Measurements from ENCODE around the gene CEBPZOS.

Gene CEBPZOS

DNA sequence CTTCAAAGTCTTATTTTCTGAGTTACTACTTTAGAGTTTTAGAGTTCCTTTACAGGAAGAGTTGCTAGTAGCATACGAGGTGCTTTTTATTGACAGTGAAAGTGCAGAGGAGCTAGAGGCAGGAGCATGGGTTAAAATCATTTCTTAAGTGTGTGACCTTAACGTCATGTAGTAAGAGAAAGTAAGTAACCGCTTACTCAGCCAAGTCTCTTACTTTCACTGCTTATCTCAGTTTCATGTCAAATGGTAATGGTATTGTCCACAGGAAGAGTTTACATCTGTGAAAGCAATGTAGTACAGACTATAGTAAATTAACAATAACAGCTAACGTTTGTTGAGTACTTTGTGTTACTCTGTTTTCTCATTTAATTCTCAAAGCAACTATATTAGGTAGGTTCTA lies 47.7 kb downstream of the CEBPZOS start:
- DNase-seq: no peak

DNA sequence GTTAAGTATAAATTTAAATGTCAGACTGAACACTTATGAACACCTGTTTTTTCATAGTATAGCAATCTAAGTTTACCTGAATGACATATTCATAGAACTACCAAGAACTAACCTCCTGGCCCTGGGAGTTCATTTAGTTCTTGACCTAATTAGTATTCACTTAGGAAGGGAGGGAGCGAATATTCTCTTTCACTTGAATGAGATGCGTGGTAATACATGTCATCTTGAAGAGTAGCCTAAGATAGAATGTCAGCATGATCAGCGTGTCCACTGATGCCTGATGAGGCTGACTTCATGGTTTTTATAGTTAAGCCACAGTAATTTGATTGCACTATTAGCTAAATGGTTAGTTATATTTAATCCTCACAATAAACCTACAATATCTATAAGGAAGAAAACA lies 48.5 kb downstream of the CEBPZOS start:
- DNase-seq: no peak

DNA sequence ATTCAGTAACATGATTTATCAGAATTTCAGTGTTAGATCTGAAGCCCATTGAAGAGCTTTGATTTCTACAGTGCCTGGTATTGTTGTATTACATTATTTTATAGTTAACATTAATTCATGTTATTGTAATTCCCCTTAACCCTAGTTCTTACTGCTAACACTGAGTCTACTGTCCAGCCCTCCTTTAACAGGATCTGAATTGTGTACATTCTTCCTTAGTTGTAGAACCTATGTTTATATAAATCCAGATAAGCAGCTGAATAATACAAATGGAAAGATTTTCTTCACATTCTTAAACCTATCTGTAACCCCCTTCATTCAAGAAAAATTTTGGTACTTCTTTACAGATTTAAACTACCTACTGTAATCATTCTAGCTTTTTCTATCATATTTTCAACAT lies 49.9 kb downstream of the CEBPZOS start:
- DNase-seq: no peak

- DNase-seq: no peak
Observed at GRCh38 chr2:37250869-37251740, 54.8 kb downstream of the CEBPZOS start.

Measured in stimulated activated CD4-positive, alpha-beta T cell treated with anti-CD3 and anti-CD28 coated beads, Interleukin-2, amount 100 ng/mL, for 24 hours (primary cell).